ENCODE results near the gene TMEM62.
"Not testable (repeated sequence)": the region's sequence is repeated elsewhere in the genome, so short reads cannot be mapped to it uniquely, and the experiment has no call there.

TMEM62 gene

GRCh38 chr15:43118286-43118685, 15.1 kb upstream of the TMEM62 start:
- no peak for DNase-seq
- no peaks in the 10 kb centered on the region for H3K36me3 ChIP-seq (ENCODE audit: control insufficient read depth, insufficient read depth, low read length)
- H3K4me3 ChIP-seq (ENCODE audit: insufficient read depth, low read depth, low read length, poor library complexity, severe bottlenecking), result no peak overlapping the region

GRCh38 chr15:43118829-43119228, 14.6 kb upstream of the TMEM62 start:
- Histone ChIP-seq H3K27me3 (replicated peaks; ENCODE audit: control insufficient read depth, insufficient read depth, low read length, poor library complexity, severe bottlenecking) (no peaks in the 10 kb centered on the region), H3K27ac (ENCODE audit: insufficient read depth, low read length, poor library complexity, severe bottlenecking) (no peak overlapping the region), H3K9me3 (ENCODE audit: control insufficient read depth, low read length) (no peaks in the 10 kb centered on the region), H3K4me3 (ENCODE audit: insufficient read depth, low read depth, low read length, poor library complexity, severe bottlenecking) (no peak overlapping the region), H3K36me3 (ENCODE audit: control insufficient read depth, insufficient read depth, low read length) (no peaks in the 10 kb centered on the region), H3K4me1 (ENCODE audit: control insufficient read depth, insufficient read depth, low read length, poor library complexity, severe bottlenecking) (no peaks in the 10 kb centered on the region)
- DNase-seq, result no peak

More at GRCh38 chr15:43118286-43118685, 15.1 kb upstream of the TMEM62 start:
- H3K27me3 ChIP-seq (replicated peaks; ENCODE audit: control insufficient read depth, insufficient read depth, low read length, poor library complexity, severe bottlenecking), result no peaks in the 10 kb centered on the region
- no peak overlapping the region for H3K27ac ChIP-seq (ENCODE audit: insufficient read depth, low read length, poor library complexity, severe bottlenecking)
- no peaks in the 10 kb centered on the region for H3K9me3 ChIP-seq (ENCODE audit: control insufficient read depth, low read length)
- H3K4me1 ChIP-seq (ENCODE audit: control insufficient read depth, insufficient read depth, low read length, poor library complexity, severe bottlenecking), result no peaks in the 10 kb centered on the region

GRCh38 chr15:43121863-43122262, 11.5 kb upstream of the TMEM62 start:
- H3K27ac ChIP-seq (ENCODE audit: insufficient read depth, low read length, poor library complexity, severe bottlenecking), result no peak overlapping the region

GRCh38 chr15:43125100-43125661, 8.2 kb upstream of the TMEM62 start:
- no peak for DNase-seq
- Histone ChIP-seq H3K36me3 (ENCODE audit: control insufficient read depth, insufficient read depth, low read length) (no peaks in the 10 kb centered on the region), H3K4me1 (ENCODE audit: control insufficient read depth, insufficient read depth, low read length, poor library complexity, severe bottlenecking) (no peaks in the 10 kb centered on the region), H3K27me3 (replicated peaks; ENCODE audit: control insufficient read depth, insufficient read depth, low read length, poor library complexity, severe bottlenecking) (no peaks in the 10 kb centered on the region), H3K27ac (ENCODE audit: insufficient read depth, low read length, poor library complexity, severe bottlenecking) (no peak overlapping the region), H3K4me3 (ENCODE audit: insufficient read depth, low read depth, low read length, poor library complexity, severe bottlenecking) (no peak overlapping the region), H3K9me3 (ENCODE audit: control insufficient read depth, low read length) (no peaks in the 10 kb centered on the region)

More at GRCh38 chr15:43121863-43122262, 11.5 kb upstream of the TMEM62 start:
- no peaks in the 10 kb centered on the region for H3K36me3 ChIP-seq (ENCODE audit: control insufficient read depth, insufficient read depth, low read length)
- no peaks in the 10 kb centered on the region for H3K4me1 ChIP-seq (ENCODE audit: control insufficient read depth, insufficient read depth, low read length, poor library complexity, severe bottlenecking)
- no peak overlapping the region for H3K4me3 ChIP-seq (ENCODE audit: insufficient read depth, low read depth, low read length, poor library complexity, severe bottlenecking)
- H3K27me3 ChIP-seq (replicated peaks; ENCODE audit: control insufficient read depth, insufficient read depth, low read length, poor library complexity, severe bottlenecking), result no peaks in the 10 kb centered on the region
- no peaks in the 10 kb centered on the region for H3K9me3 ChIP-seq (ENCODE audit: control insufficient read depth, low read length)
- DNase-seq, result no peak

GRCh38 chr15:43126356-43126755, 7.0 kb upstream of the TMEM62 start:
- H3K27me3 ChIP-seq (replicated peaks; ENCODE audit: control insufficient read depth, insufficient read depth, low read length, poor library complexity, severe bottlenecking), result no peaks in the 10 kb centered on the region
- no peak overlapping the region for H3K4me3 ChIP-seq (ENCODE audit: insufficient read depth, low read depth, low read length, poor library complexity, severe bottlenecking)
- H3K4me1 ChIP-seq (ENCODE audit: control insufficient read depth, insufficient read depth, low read length, poor library complexity, severe bottlenecking), result no peaks in the 10 kb centered on the region
- no peaks in the 10 kb centered on the region for H3K9me3 ChIP-seq (ENCODE audit: control insufficient read depth, low read length)
- DNase-seq, result no peak
- H3K27ac ChIP-seq (ENCODE audit: insufficient read depth, low read length, poor library complexity, severe bottlenecking), result no peak overlapping the region
- no peaks in the 10 kb centered on the region for H3K36me3 ChIP-seq (ENCODE audit: control insufficient read depth, insufficient read depth, low read length)

GRCh38 chr15:43127752-43128151, 5.6 kb upstream of the TMEM62 start:
- DNase-seq, result no peak
- no peaks in the 10 kb centered on the region for H3K4me1 ChIP-seq (ENCODE audit: control insufficient read depth, insufficient read depth, low read length, poor library complexity, severe bottlenecking)
- no peaks in the 10 kb centered on the region for H3K9me3 ChIP-seq (ENCODE audit: control insufficient read depth, low read length)
- H3K27ac ChIP-seq (ENCODE audit: insufficient read depth, low read length, poor library complexity, severe bottlenecking), result no peak overlapping the region
- no peaks in the 10 kb centered on the region for H3K27me3 ChIP-seq (replicated peaks; ENCODE audit: control insufficient read depth, insufficient read depth, low read length, poor library complexity, severe bottlenecking)
- H3K36me3 ChIP-seq (ENCODE audit: control insufficient read depth, insufficient read depth, low read length), result no peaks in the 10 kb centered on the region
- H3K4me3 ChIP-seq (ENCODE audit: insufficient read depth, low read depth, low read length, poor library complexity, severe bottlenecking), result no peak overlapping the region

- H3K9me3 ChIP-seq (ENCODE audit: control insufficient read depth, low read length); H3K4me1 ChIP-seq (ENCODE audit: control insufficient read depth, insufficient read depth, low read length, poor library complexity, severe bottlenecking); H3K27me3 ChIP-seq (replicated peaks; ENCODE audit: control insufficient read depth, insufficient read depth, low read length, poor library complexity, severe bottlenecking); H3K36me3 ChIP-seq (ENCODE audit: control insufficient read depth, insufficient read depth, low read length); H3K27ac ChIP-seq (ENCODE audit: insufficient read depth, low read length, poor library complexity, severe bottlenecking); H3K4me3 ChIP-seq (ENCODE audit: insufficient read depth, low read depth, low read length, poor library complexity, severe bottlenecking); DNase-seq: not testable (repeated sequence)
Observed at GRCh38 chr15:43128174-43128979, 5.0 kb upstream of the TMEM62 start.

- Histone ChIP-seq H3K27ac (ENCODE audit: insufficient read depth, low read length, poor library complexity, severe bottlenecking) (no peak overlapping the region), H3K36me3 (ENCODE audit: control insufficient read depth, insufficient read depth, low read length) (no peaks in the 10 kb centered on the region), H3K27me3 (replicated peaks; ENCODE audit: control insufficient read depth, insufficient read depth, low read length, poor library complexity, severe bottlenecking) (no peaks in the 10 kb centered on the region), H3K4me1 (ENCODE audit: control insufficient read depth, insufficient read depth, low read length, poor library complexity, severe bottlenecking) (no peaks in the 10 kb centered on the region), H3K9me3 (ENCODE audit: control insufficient read depth, low read length) (no peaks in the 10 kb centered on the region), H3K4me3 (ENCODE audit: insufficient read depth, low read depth, low read length, poor library complexity, severe bottlenecking) (no peak overlapping the region)
- no peak for DNase-seq
Observed at GRCh38 chr15:43128980-43129335, 4.4 kb upstream of the TMEM62 start.

- peak overlapping the region; percentile 95 for H3K4me3 ChIP-seq (ENCODE audit: insufficient read depth, low read depth, low read length, poor library complexity, severe bottlenecking)
- H3K27ac ChIP-seq (ENCODE audit: insufficient read depth, low read length, poor library complexity, severe bottlenecking), result peak overlapping the region; percentile 66
- H3K27me3 ChIP-seq (replicated peaks; ENCODE audit: control insufficient read depth, insufficient read depth, low read length, poor library complexity, severe bottlenecking), result no peaks in the 10 kb centered on the region
- no peaks in the 10 kb centered on the region for H3K9me3 ChIP-seq (ENCODE audit: control insufficient read depth, low read length)
- DNase-seq, result no peak
- H3K4me1 ChIP-seq (ENCODE audit: control insufficient read depth, insufficient read depth, low read length, poor library complexity, severe bottlenecking), result no peaks in the 10 kb centered on the region
- H3K36me3 ChIP-seq (ENCODE audit: control insufficient read depth, insufficient read depth, low read length), result peaks cover 6% of the 10 kb centered on the region
Observed at GRCh38 chr15:43132830-43133429, 456 bp upstream of the TMEM62 start.

GRCh38 chr15:43134157-43134635, 810 bp downstream of the TMEM62 start:
- Histone ChIP-seq H3K27me3 (replicated peaks; ENCODE audit: control insufficient read depth, insufficient read depth, low read length, poor library complexity, severe bottlenecking) (no peaks in the 10 kb centered on the region), H3K4me3 (ENCODE audit: insufficient read depth, low read depth, low read length, poor library complexity, severe bottlenecking) (peak overlapping the region; percentile 95), H3K9me3 (ENCODE audit: control insufficient read depth, low read length) (no peaks in the 10 kb centered on the region), H3K4me1 (ENCODE audit: control insufficient read depth, insufficient read depth, low read length, poor library complexity, severe bottlenecking) (no peaks in the 10 kb centered on the region), H3K36me3 (ENCODE audit: control insufficient read depth, insufficient read depth, low read length) (peaks cover 6% of the 10 kb centered on the region), H3K27ac (ENCODE audit: insufficient read depth, low read length, poor library complexity, severe bottlenecking) (peak overlapping the region; percentile 66)
- DNase-seq, result no peak

Data from effector memory CD4-positive, alpha-beta T cell (primary cell).